Measurements from ENCODE around the gene PA2G4.
"Not testable (repeated sequence)": the region's sequence is repeated elsewhere in the genome, so short reads cannot be mapped to it uniquely, and the experiment has no call there.

The PA2G4 gene

GRCh38 chr12:56104109-56104814 is at the start of gene PA2G4:
Gene PA2G4, plus strand, starts transcription at chr12:56104559. Its CDS starts 179 bp downstream, at chr12:56104738.
- DNase-seq, result peak; percentile 98

- DNase-seq, result not testable (repeated sequence)
Measured at GRCh38 chr12:56059964-56060363, 44.4 kb upstream of the PA2G4 start.

DNA sequence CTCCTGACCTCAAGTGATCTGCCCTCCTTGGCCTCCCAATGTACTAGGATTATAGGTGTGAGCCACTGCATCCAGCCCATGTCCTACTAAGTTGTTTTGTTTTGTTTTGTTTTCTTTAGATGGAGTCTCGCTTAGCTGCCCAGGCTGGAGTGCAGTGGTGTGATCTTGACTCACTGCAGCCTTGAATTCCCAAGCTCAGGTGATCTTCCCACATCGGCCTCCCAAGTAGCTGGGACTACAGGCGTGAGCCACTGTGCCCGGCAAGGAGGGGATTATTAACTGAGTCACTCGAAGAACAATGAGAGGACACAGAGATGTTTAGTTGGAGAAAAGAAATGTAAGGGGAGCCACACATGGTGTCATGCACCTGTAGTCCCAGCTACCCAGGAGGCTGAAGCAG is 42.4 kb upstream of the PA2G4 start:
- no peak for DNase-seq

DNA sequence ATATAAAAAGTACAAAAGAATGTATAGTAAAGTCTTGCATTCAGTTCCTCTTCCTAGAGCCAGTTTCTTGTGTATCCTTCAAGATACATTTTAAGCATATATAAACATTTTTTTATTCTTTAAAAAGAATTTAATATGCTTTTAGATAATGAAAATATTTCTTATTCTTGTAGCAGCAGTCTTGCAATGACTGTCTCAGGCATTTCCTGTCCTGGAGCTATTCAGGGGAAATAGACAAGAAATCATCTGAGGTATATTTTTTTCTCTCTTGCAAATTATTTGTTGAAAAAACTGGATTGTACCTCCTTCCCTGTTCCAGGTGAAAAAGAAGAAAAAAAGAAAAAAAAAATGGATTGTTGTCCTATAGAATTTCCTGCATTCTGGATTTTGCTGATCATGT is 41.4 kb upstream of the PA2G4 start:
- DNase-seq, result no peak

DNA sequence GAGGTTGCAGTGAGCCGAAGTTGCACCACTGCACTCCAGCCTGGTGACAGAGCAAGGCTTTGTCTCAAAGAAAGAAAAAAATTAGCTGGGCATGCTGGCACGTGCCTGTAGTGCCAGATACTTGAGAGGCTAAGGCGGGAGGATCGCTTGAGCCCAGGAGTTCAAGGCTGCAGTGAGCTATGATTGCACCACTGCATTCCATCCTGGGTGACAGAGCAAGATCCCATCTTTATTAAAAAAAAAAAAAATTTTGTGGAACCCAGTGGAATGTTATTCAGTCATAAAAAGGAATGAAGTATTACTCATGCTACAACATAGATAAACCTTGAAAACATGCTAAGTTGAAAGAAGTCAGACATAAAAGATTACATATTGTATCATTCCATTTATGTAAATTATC is 32.7 kb upstream of the PA2G4 start:
- DNase-seq, result no peak

DNA sequence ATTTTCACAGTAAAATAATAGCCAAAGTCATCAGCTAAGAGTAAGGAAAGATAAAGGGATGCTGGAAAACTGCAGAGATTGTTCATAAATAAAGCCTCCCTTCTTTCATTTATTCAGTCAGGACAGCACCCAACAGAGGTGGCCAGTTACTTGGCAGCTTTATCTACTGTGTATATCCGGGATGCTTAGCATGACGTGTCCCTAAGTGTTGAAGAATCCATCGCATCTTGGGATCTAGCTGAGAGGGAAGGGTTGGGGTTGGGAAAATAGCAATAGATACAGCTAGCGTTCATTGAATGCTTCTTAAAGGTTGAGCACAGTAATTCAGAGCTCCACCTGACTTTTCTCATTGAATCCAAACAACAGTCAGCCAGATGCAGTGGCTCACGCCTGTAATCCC is 30.0 kb upstream of the PA2G4 start:
- no peak for DNase-seq

GRCh38 chr12:56077966-56078365 is 26.4 kb upstream of the PA2G4 start:
- DNase-seq, result not testable (repeated sequence)

DNA sequence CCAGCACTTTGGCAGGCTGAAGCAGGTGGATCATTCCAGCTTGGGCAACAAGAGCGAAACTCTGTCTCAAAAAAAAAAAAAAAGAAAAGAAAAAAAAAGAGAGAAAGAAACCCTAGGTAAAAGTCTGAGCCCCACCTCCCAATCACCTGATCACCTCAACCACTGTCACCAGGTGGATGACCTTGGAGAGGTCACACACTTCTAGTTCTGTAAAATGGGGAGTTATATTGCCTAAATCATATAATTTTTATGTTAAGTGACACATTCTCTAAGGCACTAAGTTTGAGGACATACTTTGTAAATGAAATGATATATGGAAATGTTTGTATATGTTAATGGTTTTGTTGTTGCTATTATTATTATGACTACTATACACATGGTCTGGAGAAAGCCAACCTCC is 25.9 kb upstream of the PA2G4 start:
- no peak for DNase-seq

- peak; percentile 53 for DNase-seq
Measured at GRCh38 chr12:56078931-56079722, 25.2 kb upstream of the PA2G4 start.

GRCh38 chr12:56079723-56080555 is 24.4 kb upstream of the PA2G4 start, which contains the start of gene ERBB3:
Gene ERBB3, plus strand, starts transcription at chr12:56080165. Its CDS starts 136 bp downstream, at chr12:56080301.
- peak; percentile 69 for DNase-seq

- no peak for DNase-seq
Measured at GRCh38 chr12:56080556-56081138, 23.7 kb upstream of the PA2G4 start.

DNA sequence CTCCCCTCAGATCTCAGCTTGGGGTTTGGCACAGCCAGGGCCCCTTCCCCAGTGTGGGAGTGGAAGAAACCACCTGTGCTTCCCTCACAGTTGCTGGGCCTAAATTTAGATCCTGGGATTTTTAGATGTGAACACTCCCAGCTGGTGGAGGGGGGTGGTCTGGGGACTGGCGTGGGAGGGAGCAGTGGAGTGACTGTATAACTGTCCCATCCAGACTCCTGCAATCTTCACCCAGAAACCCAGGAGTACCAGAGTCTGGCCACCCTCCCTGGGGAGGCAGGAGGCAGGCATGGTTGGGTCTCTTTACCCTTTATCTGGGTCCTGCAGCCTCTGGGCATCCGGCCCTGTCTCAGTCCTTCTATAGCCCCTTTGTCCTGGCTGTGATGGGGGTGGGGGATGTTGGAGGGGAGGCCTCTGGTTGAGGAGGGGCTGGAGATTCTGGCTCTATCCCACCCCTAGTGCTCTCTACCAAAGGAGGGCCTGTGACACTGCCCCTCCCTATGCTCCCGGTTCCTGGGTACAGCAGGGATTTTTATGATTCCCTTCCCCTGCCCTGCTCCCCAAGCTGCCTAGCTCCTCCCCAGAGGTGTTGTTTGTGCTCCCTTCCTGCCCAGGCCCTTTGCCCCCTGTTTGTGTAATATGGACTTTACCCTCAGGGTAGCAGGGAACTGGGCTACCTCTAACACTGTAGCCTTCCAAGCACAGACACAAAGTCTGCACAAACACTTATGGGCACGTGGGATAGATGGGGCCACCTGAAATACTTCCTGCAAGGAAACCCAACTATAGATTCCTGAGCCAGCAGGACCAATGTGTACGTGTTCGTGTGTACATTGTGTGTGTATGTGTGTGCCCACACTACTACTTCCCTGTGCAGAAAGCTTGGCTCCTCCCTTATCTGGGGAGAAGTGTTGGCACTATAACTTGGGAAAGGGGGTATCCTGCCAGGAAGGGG is 22.7 kb upstream of the PA2G4 start:
- DNase-seq, result no peak

DNA sequence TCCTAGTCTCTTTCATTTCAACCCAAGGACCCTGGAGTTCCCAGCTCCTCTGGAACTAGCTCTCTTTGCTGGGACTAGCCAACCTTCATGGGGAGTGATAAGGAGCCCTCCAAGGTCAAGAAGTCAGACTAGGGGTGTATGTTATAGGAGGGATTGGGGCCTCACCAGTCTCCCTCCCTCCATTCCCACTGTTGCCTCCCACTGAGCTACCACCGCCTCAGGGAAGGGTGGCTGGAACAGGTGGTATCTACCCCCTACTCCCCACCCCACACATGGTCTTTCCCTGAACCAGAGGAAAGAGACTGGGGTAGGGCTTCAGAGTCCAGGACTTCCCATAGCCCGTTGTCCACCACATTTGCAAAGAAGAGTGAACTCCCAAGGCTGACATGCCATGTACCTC is 22.0 kb upstream of the PA2G4 start:
- no peak for DNase-seq

GRCh38 chr12:56082967-56083366 is 21.4 kb upstream of the PA2G4 start:
- DNase-seq, result no peak

DNA sequence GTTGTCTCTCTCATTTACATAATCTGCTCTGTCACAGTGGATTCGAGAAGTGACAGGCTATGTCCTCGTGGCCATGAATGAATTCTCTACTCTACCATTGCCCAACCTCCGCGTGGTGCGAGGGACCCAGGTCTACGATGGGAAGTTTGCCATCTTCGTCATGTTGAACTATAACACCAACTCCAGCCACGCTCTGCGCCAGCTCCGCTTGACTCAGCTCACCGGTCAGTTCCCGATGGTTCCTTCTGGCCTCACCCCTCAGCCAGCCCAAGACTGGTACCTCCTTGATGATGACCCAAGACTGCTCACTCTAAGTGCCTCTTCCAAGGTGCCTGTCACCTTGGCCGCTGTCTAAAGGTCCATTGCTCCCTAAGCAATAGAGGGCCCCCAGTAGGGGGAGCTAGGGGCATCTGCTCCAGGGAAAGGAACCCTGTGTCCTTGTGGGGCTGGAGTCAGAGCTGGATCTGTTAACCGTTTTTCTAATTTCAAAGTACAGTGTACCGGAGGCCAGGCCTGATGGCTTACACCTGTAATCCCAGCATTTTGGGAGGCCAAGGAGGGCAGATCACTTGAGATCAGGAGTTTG is 19.3 kb upstream of the PA2G4 start:
- DNase-seq, result peak; percentile 33

- DNase-seq, result no peak
Measured at GRCh38 chr12:56086096-56086495, 18.3 kb upstream of the PA2G4 start.

- no peak for DNase-seq
Measured at GRCh38 chr12:56086608-56087007, 17.8 kb upstream of the PA2G4 start.

- no peak for DNase-seq
Measured at GRCh38 chr12:56087220-56087619, 17.1 kb upstream of the PA2G4 start.

DNA sequence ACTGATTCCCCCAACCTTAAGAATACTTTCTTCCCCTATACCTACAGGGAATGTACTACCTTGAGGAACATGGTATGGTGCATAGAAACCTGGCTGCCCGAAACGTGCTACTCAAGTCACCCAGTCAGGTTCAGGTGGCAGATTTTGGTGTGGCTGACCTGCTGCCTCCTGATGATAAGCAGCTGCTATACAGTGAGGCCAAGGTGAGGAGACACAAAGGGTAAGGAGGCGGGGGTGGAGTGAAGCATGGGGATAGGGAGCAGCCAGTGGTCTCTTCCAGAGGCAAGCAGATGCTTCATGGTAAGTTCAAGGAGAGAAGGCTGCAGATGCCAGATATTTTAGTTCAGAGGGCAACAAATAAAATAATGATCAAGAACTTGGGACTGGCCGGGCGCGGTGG is 6.6 kb upstream of the PA2G4 start:
- DNase-seq, result no peak

DNA sequence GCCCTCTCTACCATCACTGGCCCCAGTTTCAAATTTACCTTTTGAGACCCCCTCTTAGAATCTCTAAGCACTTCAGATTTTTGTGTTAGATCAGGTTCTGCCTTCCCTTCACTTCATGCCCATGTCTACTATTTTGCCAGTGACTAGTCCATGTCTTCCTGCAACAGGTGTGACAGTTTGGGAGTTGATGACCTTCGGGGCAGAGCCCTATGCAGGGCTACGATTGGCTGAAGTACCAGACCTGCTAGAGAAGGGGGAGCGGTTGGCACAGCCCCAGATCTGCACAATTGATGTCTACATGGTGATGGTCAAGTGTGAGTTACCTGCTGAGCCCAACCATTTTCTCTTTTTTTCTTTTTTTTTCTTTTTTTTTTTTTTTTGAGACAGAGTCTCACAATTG is 5.8 kb upstream of the PA2G4 start:
- DNase-seq, result no peak

DNA sequence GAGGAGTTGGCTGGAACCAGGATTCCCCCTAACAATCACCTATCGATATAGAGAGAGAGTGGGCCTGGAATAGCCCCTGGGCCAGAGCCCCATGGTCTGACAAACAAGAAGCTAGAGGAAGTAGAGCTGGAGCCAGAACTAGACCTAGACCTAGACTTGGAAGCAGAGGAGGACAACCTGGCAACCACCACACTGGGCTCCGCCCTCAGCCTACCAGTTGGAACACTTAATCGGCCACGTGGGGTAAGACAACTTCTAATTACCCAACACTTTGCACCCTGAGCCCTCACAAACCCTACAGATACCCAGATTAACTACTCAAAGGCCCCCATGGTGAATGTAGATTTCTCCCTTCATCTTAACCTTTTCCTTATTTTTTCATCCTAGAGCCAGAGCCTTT is 4.6 kb upstream of the PA2G4 start:
- no peak for DNase-seq
